Measurements from ENCODE around the gene SERINC5.

Gene SERINC5

GRCh38 chr5:80072103-80073073 lies 183.5 kb downstream of the SERINC5 start:
- DNase-seq (ENCODE audit: extremely low read depth in 1 of 2, low read depth in 1 of 2): no peak

GRCh38 chr5:80071510-80072021 lies 184.3 kb downstream of the SERINC5 start:
- no peak for DNase-seq (ENCODE audit: extremely low read depth in 1 of 2, low read depth in 1 of 2)

- DNase-seq (ENCODE audit: extremely low read depth in 1 of 2, low read depth in 1 of 2): no peak
Measured at GRCh38 chr5:80070338-80071056, 185.4 kb downstream of the SERINC5 start.

- DNase-seq (ENCODE audit: extremely low read depth in 1 of 2, low read depth in 1 of 2): no peak
Measured at GRCh38 chr5:80069918-80070318, 185.9 kb downstream of the SERINC5 start.

DNA sequence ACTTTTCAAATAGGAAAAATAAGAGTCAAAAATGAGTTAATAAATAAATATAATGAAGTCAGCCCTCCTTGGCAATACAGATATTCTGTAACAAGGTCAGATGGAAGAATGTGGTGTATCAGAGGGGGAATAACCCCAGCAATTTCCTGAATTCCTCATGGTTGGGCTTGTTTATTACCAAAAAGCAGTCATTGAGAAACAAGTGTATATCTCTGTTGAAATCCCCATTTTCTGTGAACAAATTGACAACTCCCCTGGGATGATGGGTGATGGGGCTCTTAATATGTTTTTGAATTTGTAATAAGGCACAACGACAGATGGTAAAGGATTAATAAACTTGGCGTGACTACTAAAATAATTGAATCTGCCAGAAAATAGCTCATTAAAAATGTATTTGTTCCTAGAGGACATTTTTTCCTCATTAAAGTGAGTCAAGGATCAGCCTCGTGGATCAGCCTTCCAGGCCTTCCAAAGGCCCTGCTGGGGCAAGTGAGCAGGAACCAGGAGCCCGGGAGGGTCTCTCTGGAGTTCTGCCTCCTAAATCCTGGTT lies 186.5 kb downstream of the SERINC5 start:
- DNase-seq (ENCODE audit: extremely low read depth in 1 of 2, low read depth in 1 of 2): no peak

DNA sequence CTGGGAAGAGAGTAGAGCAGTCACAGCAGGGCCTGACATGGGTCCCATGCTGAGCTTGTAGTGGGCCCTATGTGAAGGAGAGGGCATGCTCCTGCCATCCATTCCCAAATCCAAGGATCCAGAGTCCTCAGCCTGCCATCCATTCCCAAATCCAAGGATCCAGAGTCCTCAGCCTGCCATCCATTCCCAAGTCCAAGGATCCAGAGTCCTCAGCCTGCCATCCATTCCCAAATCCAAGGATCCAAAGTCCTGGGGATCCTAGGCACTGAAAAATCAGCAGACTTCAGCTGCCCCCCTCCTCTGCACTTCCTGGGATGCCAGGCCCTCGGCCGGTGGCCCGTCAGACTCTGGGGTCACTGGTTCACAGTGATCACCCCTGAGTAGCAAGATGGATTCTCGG lies 187.1 kb downstream of the SERINC5 start:
- no peak for DNase-seq (ENCODE audit: extremely low read depth in 1 of 2, low read depth in 1 of 2)

DNA sequence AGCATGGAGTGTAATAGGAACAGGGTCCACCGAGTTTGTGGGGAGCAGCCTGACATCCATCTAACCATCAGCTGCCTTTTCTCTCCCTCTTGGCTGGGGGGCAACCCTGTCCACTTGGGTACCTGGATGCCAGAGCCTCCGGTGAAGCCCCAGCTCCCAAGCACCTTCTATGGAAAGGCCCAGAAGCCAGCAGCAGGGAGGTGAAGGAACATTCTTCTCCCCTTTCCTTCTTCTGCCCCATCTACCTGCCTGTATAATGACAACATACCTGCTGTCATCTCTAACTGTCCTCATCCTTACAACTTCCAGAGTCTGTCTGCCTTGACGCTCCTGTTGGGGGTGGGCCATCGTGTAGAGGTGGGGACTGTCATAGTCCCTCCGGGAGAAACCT lies 187.6 kb downstream of the SERINC5 start:
- no peak for DNase-seq (ENCODE audit: extremely low read depth in 1 of 2, low read depth in 1 of 2)

DNA sequence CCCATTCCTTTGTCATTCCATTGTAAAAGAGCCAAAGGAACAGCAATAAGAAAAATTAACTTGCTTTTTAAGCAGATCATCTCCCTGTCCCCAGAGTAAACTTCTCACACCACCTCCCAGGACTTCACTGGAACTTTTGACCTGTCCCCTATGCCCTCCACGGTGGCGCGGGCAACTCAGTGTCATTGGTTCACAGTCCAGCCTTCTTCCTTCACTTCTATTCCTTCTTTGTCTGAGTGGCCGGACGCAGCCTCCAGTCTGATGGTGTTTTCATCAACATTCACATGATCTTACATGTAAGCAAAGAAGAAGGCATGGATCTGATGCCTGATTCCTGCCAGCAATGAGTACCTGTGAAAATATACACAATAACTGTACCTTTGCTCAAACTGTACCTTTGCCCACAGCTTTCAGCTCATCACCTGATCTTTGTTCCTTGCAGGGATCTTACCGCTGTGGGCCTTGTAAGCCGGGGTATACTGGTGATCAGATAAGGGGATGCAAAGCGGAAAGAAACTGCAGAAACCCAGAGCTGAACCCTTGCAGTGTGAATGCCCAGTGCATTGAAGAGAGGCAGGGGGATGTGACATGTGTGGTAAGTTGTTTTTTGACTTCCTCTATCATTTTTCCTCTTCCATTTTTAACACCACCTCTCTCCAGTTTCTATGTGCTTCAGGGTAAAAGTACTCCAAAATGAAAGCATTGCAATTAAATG lies 188.2 kb downstream of the SERINC5 start:
- no peak for DNase-seq (ENCODE audit: extremely low read depth in 1 of 2, low read depth in 1 of 2)

DNA sequence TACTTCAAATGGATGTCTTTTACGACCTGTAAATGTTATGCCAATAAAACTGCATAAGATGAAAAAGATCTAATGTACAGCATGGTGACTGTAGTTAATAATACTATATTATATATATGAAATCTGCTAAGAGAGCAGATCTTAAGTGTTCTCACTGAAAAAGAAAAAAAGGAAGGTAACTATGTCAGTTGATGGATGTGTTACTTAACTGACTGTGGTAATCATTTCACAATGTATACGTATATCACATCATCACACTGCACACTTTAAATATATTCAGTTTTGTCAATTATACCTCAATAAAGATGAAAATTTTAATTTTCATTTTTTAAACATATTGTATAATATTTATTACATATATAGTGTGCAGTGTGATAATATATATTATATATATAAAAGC lies 188.8 kb downstream of the SERINC5 start:
- no peak for DNase-seq (ENCODE audit: extremely low read depth in 1 of 2, low read depth in 1 of 2)

GRCh38 chr5:80064124-80064523 lies 191.7 kb downstream of the SERINC5 start:
- no peak for DNase-seq (ENCODE audit: extremely low read depth in 1 of 2, low read depth in 1 of 2)
